HG02678 (cell line): ENCODE measurements around the gene DNTT.

Experiments
- ATAC-seq: cut with Tn5 transposase; IDR thresholded peaks from one replicate; pipeline ENCODE4 v1.9.1; 2021; ENCODE audit warnings: mild to moderate bottlenecking, moderate library complexity; ENCODE audit not compliant: unreplicated experiment

The DNTT gene

DNA sequence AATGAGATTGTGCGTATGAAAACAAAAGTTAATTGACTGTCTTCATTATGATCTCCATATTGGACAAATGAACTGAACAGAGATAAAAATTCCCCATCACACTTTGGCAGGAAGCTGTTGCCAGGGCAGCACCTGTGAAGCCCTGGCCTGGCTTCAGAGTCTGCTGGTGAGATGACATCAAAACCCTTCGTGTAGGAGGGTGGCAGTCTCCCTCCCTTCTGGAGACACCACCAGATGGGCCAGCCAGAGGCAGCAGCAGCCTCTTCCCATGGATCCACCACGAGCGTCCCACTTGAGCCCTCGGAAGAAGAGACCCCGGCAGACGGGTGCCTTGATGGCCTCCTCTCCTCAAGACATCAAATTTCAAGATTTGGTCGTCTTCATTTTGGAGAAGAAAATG is at the start of gene DNTT:
Gene DNTT (plus strand): TSS at position 205 of the 400 bp plus-strand sequence. CDS start 64 bp downstream, at position 269.
- ATAC-seq: no peak

DNA sequence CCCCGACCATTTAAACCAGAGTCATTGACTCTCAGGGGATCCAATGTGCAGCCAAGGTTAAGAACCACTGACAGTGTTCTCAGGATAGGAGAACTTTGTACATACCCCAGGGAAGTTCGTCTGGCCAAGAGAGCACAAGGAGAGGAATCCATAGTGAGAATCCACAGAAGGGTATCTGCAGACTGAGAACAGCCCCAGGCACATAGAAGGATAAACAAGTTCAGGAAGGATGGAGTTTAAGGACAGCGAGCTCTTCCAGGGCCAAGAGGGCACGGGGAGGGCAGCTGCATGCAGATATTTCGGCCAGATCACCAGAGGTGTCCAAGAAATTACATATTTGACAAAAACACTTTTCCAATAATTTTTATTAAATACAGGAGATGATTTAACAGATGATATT is 49.3 kb upstream of the DNTT start:
- ATAC-seq: no peak

DNA sequence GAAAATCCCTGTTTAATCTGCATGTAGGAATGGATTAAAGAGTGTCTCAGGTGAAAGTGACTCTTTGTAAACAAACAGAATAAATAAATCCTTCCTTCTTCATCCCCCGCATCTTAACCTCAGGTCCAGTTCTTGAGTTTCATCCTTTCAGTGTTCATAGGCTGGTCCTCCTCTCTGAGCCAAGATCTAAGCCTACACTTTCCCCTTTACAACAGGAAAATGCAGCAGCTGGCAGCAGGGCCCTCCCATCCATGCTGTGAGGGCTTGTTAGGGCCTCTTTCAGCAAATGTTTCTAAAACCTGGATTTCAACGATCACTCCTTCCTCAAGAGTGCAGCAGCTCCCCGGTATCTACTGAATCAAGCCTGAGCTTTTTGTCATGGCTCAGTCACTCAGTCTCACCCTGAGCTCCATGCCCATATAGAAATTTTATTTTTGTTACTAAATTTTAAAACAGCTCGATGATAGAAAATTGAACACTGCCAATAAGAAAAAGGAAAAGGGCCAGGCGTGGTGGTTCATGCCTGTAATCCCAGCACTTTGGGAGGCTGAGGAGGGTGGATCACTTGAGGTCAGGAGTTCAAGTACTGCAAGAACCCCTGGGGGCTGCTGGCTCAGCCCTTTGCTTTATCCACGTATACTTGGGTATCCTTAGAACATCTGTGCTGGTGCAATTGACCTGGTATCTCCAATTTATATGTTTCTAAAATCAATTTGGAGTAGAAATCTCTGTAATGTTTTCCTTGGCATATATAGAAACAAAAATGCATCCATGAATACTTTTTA is 48.5 kb upstream of the DNTT start:
- no peak for ATAC-seq

DNA sequence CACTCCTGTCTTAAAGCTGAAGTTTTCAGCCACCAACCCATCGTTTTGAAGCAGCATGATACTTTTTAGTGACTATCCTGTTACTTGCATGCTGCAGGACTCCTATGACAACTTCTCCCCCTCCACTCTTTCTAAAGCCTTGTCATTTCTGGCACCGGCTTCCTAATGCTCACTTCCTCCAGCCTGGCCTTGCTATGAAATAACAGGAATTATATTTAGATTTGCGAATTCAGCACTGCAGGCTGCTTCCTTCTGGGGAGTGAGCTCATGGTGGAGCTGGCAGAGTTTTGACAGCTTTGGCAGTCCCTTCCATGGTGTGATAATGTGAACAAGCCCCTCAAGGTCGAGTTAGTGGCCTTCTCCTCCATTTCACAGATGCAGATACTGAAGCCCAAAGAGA is 46.3 kb upstream of the DNTT start:
- no peak for ATAC-seq

DNA sequence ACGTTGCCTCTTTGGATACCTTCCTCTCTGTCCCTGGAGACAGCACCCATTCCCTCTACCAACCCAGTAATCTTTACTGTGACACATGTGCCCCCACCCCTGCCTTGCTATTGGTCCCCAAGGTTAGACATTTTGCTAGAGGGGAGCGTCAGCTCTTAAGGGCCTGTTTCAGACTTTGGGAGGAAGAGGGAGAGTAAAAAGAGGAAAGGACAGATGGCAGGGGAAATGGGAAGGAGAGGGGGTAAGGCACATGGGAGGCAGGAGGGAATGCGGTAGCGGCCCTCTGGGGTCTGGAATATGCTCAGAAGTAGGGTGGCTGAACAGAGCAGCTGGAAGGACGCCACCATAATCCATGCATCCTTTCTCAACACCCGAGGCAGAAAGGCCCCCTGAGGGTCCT is 45.1 kb upstream of the DNTT start:
- no peak for ATAC-seq

DNA sequence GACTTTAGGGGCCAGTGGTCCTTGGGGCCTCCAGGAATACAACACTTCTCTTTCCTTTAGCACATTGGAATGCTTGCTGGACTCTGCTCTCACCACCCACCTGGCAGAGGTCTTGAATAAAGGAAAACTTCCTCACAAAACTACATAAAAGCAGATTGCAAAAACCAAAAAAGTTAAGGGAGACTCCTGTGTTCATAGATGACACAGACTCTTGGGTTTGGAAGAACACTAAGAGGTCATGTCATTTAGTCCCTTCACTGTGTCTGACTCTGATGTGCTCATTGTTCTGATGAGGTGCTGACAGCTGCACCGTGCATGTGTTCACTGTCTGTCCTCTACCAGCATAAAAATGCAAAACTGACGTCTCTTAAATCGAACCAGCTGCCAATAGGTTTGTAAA is 44.2 kb upstream of the DNTT start:
- ATAC-seq: peak; percentile 37

DNA sequence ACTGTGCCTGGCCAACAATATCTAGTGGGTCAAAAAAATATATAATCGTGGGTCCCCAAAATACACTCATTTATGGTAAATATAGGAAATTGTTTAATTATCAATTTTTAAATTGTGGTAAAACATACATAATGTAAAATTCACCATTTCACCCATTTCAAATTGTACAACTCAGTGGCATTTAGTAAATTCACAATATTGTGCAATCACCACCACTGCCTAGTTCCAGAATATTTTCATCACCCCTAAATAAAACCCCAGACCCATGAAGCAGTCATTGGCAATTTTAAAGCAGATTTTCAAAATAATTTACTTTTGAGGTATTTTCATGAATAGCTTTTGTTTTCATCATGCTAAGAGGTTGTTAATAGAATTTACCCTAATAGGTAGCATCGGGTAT is 43.1 kb upstream of the DNTT start:
- no peak for ATAC-seq

DNA sequence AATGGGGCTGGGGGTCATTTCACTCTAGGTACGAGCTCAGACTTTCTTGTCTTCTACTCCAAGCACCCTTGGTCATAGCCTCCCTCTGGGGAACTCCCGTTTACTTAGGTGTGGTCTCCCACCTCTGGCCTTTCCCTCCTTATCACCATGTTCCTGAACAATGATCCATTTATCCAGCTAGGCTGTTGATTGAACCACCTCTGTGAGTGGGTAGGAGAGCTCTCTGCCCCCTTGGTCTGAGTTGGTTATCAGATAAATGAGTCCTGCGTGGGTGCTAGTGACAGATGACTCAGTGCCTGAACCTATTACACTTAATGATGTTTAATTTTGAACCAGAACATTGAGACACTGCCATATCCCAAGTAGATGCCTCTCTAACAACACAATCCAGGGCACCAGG is 42.3 kb upstream of the DNTT start:
- ATAC-seq: no peak

DNA sequence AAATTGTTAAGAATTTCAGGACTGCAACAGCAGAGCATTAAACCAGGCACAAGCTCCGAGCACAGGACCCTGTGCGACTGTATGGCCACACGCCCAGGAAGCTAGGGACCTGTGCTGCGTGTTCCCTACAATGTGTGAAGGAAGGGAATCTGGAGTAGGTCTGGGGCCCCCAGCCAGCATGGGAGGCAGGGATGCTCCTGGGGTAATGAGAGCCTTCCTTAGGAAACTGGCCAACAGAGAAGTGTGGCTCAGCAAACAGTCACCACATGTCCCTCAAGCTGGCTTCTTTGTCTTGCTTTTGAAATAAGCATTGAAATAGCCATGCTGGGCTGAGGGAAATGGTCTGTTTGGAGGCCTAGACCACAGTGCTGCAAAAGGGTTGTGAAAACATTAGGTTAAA is 41.1 kb upstream of the DNTT start:
- no peak for ATAC-seq

DNA sequence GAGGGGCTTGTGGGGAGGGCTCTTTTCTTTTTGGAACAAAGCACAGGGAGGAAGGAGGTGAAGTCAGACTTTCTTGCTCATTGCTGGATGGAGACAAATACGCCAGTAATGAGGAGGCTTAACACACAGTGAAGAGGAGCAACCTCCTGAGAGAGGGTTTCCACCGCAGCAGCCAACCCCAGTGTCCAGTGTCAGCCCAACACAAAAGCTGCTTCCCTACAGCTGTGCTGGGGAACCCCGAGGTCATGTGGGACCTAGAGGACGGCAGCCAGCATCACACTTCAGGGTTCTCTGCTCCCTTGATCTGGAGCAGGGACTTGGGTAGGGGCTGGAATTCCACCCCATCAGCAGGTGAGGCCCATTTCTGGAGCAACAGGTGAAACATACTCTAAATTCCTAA is 40.6 kb upstream of the DNTT start:
- ATAC-seq: no peak

DNA sequence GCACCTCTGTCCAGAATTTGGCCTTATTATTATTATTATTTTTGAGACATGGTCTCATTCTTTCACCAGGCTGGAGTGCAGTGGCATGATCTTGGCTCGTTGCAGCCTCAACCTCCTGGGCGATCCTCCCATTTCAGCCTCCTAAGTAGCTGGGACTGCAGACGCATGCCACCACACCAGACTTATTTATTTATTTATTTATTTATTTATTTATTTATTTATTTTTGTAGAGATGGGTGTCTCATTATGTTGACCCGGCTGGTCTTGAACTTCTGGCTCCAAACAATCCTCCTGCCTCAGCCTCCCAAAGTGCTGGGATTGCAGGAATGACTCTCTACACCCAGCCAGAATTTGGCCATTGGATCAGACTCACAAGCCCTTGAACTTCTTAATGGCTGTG is 39.3 kb upstream of the DNTT start:
- no peak for ATAC-seq

DNA sequence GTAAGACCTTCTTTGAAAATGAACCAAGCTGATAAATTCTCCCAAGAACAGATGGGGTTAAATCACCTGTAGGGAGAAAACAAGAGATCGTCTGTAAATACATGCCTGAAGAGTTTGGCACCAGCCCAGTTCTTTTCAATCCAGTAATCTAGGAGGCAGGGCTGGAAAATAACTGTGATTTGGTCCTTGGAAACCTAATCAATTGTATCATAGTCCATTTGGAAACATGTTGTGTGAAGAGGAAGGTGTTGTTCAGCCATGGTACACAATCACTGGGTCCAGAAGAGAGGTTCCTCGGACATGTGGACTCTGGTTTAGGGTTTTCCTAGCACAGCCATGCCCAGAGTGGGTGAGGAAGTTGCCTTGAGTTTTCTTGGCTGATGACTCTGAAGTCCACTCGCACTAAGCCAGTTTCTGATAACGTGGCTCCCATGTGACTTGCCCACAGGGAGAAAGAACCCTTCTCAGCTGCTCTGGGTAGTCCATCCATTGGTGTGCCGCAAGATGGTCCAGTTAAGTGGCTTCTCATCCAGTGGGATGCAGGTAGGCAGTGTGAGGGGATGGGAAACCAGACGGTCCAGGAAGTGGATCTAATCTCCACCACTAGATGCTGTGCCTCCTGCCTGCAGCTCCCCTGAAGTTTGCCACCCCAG is 38.0 kb upstream of the DNTT start:
- ATAC-seq: no peak

DNA sequence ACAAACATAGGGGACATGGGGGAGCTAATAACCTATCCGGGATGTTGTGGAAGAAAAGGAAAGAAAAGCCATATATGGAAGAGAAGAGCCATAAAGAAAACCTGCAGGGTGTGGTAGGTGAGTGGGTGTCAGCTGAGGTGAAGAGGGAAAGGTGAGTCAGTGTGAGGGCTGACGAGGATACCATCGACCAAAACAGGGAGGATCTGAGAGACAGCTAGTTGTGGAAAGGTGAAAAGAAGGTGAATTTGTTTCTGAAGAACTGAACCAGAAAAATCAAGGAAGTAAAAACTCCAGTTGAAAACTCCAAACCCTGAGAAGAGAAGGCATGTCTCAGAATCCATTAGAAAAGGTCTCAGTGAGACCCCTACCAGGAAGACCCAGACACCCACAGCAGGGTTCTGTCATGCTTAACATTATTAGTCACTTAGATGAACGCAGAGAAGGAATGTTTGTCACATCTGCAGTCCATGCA is 37.0 kb upstream of the DNTT start:
- ATAC-seq: no peak

DNA sequence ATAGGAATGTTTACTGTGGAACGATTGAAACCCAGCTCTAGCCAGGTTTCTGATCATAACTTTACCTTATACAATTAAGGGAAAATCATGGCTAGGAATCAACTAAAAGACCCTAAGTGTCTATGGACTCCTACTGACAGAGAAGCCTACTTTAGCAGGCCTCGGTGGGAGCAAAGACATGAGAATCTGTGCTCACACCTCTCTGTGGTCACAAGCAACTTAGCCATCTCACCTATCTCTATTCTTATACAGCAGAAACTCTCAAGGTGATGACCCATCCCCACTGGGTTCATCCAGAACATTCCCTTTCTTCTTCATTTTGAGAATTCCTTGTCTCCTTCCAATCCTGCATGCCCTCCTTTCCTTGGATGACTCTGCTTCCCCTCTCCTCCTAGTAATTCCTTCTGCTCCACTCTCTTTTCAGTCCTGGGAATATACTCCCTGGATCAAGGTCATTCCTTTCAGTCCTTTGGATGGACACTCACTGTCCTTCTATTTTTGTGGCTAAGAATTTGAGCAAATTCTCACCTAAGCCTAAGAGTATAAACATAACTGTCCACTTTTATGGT is 35.8 kb upstream of the DNTT start:
- ATAC-seq: no peak

DNA sequence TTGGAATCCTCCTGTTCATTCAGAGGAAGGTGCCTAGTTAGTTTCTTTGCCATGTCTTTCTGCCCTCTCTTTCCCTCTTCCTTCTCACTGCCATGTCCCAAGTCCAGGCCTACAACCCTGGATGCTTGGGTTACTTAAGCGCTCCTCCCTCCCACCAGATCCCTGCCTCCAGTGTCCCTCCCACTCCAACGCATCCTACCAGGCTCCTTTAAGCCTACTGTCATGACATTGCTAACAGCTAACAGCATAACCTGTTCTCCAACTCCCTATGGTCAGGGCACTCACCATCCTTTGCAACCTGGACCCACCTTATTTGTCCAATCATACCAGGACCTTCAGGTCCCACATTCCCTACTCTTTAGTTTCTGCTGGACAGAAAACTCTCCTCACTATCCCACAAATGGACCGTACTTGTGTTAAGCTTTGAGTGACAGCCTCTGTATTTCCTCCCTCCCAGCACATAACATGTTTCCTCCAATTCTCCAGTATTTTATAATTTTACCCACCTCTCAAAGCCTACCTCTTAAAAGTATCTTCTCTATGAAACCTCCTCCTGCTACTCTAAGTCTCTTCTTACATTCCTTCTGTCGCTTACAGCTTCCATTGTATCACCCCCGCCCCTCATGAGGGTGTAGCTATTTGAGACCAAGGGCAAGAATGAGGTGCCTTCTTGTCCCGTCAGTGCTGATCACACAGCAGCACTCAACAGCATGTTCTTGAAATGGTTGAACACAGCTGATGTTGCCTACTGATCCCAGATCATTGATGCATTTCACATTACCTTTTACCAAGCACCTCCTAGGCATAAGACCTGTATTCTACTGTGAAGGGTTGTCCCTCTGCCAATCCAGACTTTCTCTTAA is 34.6 kb upstream of the DNTT start:
- ATAC-seq: no peak

DNA sequence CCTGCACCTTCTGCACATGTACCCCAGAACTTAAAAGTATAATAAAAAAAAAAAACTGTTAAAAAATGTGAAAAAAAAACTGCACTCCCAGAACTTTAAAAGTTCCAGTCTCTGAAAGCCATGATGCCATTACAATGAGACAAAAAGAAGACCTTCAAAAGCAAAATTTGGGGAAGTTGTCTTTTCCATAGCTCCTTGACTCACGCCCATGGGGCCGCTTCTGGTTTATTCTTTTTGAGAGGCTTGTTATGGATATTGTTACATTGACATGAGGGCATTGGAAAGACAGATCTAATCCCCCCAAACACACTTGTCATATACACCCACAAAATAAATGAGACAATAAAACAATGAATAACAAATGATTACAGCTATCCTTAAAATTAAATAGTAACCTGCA is 33.7 kb upstream of the DNTT start:
- no peak for ATAC-seq

DNA sequence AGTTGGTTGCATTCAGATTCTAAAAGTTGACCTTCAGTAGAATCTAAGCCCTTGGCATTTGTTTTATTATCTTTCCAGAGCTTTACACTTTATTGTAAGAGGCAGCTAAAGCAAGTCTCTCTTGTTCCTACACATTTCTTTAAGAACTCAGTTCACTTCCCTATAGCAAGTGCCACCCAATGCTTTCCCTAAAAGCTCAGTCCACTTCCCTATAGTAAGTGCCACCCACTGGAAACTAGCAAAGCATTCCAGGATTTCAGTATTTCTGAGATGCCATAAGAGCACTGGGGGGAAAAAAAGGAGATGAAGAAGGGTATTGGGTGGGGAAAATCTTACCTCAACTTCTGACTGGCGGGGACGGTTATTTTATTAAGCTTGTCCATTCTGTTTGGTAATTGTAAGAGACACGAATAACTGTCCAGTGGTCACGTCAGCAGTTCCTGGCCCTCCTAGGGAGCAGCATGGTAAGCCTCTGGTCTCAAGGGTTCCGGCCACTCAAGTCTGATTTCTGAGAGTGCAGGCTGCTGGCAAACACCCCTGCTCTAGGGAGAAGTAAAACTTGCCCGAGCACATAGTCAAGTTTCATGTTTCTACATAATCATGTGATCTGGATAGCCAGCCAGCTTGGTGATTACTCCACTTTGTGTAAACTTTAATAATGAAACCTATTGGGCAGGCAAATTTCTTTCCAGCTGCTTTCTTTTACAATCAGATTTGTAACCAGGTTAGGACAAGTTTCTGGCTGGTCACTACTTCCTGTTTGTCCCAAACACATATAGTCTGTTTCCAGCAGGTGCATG is 33.0 kb upstream of the DNTT start, which contains the start of gene BLNK:
Gene BLNK (minus strand): TSS at position 554 of the 800 bp plus-strand sequence. CDS start 171 bp downstream, at position 383.
- peak; percentile 69 for ATAC-seq

DNA sequence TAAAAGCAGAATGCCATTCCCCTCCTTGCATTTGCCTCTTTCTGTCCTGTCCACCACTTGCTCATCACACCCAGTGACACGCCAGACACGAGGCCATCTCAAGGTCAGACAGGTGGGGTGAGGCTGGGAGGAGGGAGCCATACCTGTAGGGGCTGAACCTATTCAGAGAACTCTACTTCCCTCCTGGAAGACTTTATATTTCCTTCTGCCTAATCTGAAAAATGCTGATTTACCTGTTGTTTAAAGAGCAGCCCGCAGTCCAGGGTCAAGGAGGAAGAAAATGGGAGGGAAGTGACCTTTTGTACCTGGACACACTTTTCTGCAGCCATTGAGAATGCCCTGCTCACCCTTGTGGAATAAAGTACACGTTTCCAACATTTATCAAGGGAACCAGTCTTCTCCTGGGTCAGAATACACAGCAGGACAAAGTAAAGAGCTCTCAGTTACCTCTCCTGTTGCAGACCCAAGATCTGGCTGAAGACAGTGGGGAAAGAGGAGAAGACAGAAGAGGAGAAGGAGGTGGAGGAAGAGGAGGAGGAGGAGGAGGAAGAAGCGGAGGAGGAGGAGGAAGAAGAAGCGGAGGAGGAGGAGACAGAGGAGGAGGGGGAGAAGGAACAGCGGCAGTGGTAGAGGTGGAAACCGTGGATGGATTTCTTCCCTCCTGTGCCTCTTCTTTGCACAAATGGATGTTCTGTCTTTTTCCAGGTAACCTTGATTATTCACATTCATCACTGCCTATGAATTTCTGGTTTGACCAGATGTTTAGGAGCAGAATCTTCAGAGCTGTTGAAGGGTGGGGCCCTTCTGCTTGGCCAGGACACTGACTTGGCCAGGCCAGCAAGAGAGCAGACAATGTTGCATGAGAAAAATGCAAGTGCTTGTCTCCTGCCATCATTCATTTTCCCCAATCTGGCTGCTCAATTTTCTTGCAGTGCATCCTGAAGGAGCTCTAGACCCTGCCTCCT is 31.6 kb upstream of the DNTT start:
- no peak for ATAC-seq
